ENCODE data around the gene ZNF536.

The ZNF536 gene

DNA sequence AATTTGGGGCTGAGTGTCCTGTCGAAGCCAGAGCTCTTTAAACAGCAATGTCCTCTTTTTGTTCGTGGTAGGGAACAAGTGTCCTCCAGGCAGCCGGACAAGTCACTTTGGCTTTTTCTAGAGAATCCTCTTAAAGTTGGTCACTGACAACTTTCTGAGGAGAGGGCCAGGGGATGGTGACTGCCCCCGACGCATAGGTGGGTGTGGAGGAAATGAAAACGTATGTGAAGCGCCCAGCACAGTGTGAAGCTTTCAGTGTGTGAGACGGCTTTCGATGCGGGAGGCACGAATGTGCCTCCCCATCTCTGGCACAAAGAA is 45.8 kb upstream of the ZNF536 start:
- TF ChIP-seq, protein P1, sequence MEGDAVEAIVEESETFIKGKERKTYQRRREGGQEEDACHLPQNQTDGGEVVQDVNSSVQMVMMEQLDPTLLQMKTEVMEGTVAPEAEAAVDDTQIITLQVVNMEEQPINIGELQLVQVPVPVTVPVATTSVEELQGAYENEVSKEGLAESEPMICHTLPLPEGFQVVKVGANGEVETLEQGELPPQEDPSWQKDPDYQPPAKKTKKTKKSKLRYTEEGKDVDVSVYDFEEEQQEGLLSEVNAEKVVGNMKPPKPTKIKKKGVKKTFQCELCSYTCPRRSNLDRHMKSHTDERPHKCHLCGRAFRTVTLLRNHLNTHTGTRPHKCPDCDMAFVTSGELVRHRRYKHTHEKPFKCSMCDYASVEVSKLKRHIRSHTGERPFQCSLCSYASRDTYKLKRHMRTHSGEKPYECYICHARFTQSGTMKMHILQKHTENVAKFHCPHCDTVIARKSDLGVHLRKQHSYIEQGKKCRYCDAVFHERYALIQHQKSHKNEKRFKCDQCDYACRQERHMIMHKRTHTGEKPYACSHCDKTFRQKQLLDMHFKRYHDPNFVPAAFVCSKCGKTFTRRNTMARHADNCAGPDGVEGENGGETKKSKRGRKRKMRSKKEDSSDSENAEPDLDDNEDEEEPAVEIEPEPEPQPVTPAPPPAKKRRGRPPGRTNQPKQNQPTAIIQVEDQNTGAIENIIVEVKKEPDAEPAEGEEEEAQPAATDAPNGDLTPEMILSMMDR (IDR thresholded peaks at IDR 0.05; ENCODE audit: low read depth, low read length) = no peak

DNA sequence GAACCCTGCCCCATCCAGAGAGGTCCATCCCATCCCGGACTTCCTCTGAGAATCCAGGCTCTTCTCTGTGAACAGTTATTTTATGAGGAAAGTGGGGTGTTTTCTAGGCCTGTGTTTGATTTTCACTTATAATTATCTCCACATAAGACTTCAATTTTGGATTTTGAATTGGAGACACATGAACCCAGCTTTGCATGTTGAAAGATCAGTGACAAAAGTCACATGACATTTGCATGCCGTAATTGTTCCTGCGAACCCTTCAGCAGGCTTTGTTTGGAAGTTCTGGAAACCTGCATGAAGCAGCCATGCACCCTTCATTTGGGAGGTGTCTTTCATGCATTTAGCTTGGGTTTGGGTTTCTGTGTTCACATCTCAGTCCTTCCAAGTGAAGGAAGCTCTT is 44.9 kb upstream of the ZNF536 start:
- no peak for DNase-seq
- H3K9me3 ChIP-seq = no peaks in the 10 kb centered on the region

More for the DNA sequence above, 45.8 kb upstream of the ZNF536 start:
- H3K36me3 ChIP-seq = no peaks in the 10 kb centered on the region
- H3K27me3 ChIP-seq = no peaks in the 10 kb centered on the region
- H3K4me1 ChIP-seq = no peaks in the 10 kb centered on the region
- H3K4me3 ChIP-seq (ENCODE audit: low read depth, low read length) = no peak overlapping the region
- no peak for DNase-seq
- no peaks in the 10 kb centered on the region for H3K9me3 ChIP-seq

DNA sequence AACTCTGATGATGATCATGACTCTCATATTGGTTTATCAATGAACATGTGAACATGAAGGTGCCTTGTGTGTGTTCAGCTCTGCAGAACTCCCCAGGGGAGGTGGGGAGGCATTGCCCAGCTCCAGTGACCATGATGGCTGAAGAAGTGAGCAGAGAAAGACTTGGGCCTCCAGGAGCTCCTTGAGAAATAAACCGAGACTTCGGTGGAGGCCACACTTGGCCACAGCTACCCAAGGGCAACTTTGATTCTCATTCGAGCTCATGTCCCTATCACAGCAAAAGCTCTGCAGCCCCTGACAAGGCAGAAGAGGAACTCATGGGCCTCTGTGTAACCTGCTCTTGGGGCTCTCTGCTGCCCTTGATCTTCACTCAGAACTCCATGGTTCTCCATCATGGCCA is 44.1 kb upstream of the ZNF536 start:
- no peak for DNase-seq
- TF ChIP-seq, protein P1 (IDR thresholded peaks at IDR 0.05; ENCODE audit: low read depth, low read length) = no peak
- Histone ChIP-seq H3K4me3 (ENCODE audit: low read depth, low read length) (no peak overlapping the region), H3K9me3 (no peaks in the 10 kb centered on the region), H3K4me1 (no peaks in the 10 kb centered on the region), H3K27me3 (no peaks in the 10 kb centered on the region), H3K36me3 (no peaks in the 10 kb centered on the region)

More for the DNA sequence above, 44.9 kb upstream of the ZNF536 start:
- no peaks in the 10 kb centered on the region for H3K36me3 ChIP-seq
- no peaks in the 10 kb centered on the region for H3K27me3 ChIP-seq
- H3K4me1 ChIP-seq = no peaks in the 10 kb centered on the region
- no peak overlapping the region for H3K4me3 ChIP-seq (ENCODE audit: low read depth, low read length)
- TF ChIP-seq, protein P1 (IDR thresholded peaks at IDR 0.05; ENCODE audit: low read depth, low read length) = no peak

DNA sequence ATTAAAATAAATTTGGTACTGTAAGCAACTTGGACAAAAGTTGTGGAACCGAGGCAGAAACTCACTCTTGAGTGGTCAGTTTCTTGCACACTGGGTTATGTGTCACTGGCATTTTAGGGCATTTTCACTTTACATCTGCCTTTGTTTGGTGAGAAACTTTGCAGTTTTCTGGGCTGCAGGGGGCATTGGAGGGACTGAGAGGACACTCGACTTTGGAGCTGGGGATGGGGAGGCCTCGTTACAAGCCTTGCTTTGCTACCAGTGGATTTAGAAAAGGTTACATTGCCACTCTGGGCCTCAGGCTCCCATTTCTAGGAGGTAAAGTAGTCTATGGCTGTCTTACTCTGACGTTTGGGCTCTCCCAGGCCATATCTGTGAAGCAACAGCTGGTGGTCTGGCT is 41.9 kb upstream of the ZNF536 start:
- no peak for DNase-seq
- Histone ChIP-seq H3K9me3 (no peaks in the 10 kb centered on the region), H3K27me3 (no peaks in the 10 kb centered on the region), H3K4me3 (ENCODE audit: low read depth, low read length) (no peak overlapping the region), H3K4me1 (no peaks in the 10 kb centered on the region), H3K36me3 (no peaks in the 10 kb centered on the region)
- TF ChIP-seq, protein P1 (IDR thresholded peaks at IDR 0.05; ENCODE audit: low read depth, low read length) = no peak

DNA sequence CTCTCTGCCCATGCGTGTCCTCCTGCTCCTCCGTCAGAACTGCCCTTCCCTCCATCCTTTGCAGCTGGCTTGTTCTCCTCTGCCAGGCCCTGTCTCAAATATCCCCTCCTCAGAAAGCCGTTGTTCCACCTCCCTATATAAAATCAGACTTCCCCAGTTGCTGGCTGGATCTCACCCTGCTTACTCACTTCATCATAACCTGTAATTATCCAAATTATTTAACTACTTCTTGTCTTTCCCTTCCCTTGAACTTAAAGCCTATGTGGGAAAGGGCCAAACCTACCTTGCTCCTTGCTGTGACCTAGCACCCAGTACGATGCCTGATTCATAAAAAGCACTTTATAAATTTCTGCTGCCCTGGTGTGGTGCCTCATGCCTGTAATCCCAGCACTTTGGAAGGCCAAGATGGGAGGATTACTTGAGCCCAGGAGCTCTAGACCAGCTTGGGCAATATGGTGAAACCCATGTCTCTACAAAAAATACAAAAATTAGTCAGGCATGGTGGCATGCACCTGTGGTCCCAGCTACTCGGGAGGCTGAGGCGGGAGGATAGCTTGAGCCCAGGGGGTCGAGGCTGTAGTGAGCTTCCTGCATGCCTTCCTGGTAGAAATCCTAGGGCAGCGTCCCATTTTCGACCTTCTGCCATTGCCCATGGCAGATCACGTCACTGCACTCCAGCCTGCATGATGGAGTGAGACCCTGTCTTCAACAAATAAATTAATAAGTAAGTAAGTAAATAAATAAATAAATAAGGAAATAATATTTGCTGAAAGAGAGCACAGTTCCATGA is 39.5 kb upstream of the ZNF536 start:
- DNase-seq = no peak
- TF ChIP-seq, protein P1 (IDR thresholded peaks at IDR 0.05; ENCODE audit: low read depth, low read length) = no peak
- no peaks in the 10 kb centered on the region for H3K4me1 ChIP-seq
- H3K9me3 ChIP-seq = no peaks in the 10 kb centered on the region
- H3K36me3 ChIP-seq = no peaks in the 10 kb centered on the region
- H3K4me3 ChIP-seq (ENCODE audit: low read depth, low read length) = no peak overlapping the region
- no peaks in the 10 kb centered on the region for H3K27me3 ChIP-seq

DNA sequence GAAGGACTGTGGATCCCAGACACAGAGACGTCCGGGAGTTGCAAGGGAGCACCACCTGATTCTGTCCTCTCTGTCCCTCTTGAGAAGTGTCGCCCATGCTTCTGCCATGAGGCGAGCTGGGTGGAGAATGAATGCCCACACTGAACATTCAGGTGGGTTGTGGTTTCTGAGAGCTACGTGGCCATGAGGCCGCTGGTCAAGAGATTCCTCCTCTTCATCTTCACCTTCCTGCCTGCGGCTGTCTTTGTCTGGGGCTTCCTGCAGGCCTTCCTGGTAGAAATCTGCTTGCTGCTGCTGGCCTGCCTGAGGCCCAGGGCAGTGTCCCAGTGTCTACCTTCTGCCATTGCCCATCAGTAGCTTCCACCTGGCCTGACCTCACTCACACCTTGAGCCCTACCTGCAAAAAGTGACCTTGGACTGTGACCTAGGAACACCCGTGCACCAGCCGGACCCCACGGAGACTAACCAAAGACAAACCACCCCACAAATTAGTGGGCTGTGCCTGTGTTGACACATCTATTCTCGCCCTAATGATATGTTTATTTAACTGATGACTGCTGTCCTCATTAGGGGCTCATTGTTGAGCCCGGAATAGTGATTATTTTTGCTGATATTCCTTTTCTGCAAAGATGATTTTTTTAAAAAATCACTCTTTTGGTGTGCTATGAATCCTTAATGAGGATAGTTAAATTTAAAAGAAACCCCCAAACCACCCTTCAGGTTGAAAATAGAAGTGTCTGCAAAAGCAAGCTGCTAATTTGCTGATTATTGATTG is 38.7 kb upstream of the ZNF536 start:
- Histone ChIP-seq H3K27me3 (no peaks in the 10 kb centered on the region), H3K4me3 (ENCODE audit: low read depth, low read length) (no peak overlapping the region), H3K9me3 (no peaks in the 10 kb centered on the region), H3K4me1 (no peaks in the 10 kb centered on the region), H3K36me3 (no peaks in the 10 kb centered on the region)
- TF ChIP-seq, protein P1 (IDR thresholded peaks at IDR 0.05; ENCODE audit: low read depth, low read length) = no peak
- DNase-seq = no peak
